AG08395 (cell line): ENCODE data around the gene THTPA.
"Not testable (repeated sequence)": the region's sequence is repeated elsewhere in the genome, so short reads cannot be mapped to it uniquely, and the experiment has no call there.

Source experiments
- DNase-seq: peaks from one replicate; pipeline ENCODE4 v3.0.0; 2012; ENCODE audit warnings: mixed read lengths, low spot score

THTPA gene

GRCh38 chr14:23583761-23584526 lies 27.9 kb downstream of the THTPA start:
- not testable (repeated sequence) for DNase-seq

DNA sequence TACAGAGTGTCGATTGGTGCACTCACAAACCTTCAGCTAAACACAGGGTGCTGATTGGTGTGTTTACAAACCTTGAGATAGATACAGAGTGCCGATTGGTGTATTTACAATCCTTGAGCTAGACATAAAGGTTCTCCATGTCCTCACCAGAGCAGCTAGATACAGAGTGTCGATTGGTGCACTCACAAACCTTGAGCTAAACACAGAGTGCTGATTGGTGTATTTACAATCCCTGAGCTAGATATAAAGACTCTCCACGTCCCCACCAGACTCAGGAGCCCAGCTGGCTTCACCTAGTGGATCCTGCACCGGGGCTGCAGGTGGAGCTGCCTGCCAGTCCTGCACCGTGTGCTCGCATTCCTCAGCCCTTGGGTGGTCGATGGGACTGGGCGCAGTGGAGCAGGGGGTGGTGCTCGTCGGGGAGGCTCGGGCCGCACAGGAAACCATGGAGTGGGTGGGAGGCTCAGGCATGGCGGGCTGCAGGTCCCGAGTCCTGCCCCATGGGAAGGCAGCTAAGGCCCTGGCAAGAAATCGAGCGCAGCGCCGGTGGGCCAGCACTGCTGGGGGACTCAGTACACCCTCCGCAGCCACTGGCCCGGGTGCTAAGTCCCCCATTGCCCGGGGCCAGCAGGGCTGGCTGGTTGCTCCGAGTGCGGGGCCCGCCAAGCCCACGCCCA lies 28.6 kb downstream of the THTPA start:
- DNase-seq = not testable (repeated sequence)

DNA sequence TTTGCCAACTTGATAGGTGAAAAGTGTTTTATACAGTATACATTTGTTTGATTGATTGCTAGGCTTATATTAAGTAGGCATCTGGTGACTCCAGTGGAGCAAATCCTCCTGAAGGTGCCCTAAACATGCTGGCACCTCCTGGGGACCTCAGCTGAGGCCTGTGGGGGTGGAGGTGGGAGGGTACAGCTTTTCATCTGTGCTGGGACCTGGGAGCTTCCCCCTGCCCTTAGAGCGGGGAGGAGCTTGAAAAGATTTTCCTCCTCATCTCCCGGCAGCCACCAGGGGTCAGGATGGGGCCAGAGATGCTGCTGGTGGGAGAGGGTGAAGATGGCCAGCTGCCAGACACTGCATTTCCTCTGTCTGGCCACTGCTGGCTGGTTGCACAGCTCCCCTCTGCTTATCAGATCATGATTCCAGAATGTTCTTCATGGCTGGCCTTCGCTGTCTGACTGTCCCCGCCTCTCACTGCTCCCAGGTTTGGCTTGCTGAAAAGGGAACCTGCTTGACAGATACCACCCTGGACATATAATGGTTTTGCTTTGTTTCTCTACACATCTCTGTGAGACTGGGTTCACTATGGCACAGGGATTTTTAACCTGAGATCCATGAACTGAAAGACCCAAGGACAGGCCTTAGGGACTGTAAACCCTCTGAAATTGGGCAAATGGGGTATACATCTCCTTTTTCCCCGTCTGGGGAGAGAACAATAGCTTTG lies 33.0 kb downstream of the THTPA start:
- peak; percentile 88 for DNase-seq

- DNase-seq = no peak
Observed at GRCh38 chr14:23589606-23590005, 33.5 kb downstream of the THTPA start.

DNA sequence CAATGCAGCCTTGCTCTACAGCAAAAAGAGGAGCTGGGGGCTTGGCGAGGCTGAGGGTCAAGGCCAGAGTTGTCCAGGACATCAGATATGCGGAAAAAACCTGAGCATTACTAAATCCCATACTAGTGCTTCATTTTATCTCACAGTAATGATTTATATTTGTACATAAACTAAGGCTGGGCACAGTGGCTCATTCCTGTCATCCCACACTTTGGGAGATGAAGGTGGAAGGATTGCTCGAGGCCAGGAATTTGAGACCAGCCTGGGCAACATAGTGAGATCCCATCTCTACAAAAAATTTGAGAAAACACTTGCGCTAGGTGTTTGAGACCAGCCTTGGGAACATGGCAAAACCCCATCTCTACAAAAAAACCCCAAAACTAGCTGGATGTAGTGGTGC lies 34.1 kb downstream of the THTPA start:
- no peak for DNase-seq

DNA sequence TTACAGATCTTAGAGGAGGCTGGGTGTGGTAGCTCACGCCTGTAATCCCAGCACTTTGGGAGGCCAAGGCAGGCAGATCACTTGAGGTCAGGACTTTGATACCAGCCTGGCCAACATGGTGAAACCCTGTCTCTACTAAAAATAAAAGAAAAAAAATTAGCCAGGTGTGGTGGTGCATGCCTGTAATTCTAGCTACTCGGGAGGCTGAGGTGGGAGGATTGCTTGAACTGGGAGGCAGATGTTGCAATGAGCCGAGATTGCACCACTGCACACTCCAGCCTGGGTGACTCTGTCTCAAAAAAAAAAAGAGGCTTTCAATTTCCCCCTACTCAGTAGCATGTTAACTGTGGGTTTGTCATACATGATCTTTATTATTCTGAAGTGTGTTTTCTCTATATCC lies 38.1 kb downstream of the THTPA start:
- not testable (repeated sequence) for DNase-seq

DNA sequence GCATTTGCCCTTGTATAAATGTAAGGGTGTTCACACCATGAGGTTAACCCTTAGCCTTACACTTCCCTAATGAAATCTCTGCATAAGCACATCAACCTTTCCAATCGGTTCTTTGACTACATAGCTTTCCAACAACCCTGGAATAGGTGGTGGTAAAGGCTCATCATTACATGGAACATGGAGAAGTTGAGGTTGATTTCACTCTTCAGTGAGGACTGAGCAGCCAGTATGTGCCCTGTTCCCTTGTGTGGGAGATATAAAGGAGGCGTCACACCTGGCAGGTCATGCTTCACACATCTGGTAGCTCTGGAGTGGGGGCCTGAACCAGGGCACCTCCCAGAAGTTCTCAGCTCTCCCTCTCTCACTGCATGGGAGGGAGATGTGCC lies 44.2 kb downstream of the THTPA start:
- DNase-seq = no peak

GRCh38 chr14:23600806-23601205 lies 44.7 kb downstream of the THTPA start:
- DNase-seq = no peak

DNA sequence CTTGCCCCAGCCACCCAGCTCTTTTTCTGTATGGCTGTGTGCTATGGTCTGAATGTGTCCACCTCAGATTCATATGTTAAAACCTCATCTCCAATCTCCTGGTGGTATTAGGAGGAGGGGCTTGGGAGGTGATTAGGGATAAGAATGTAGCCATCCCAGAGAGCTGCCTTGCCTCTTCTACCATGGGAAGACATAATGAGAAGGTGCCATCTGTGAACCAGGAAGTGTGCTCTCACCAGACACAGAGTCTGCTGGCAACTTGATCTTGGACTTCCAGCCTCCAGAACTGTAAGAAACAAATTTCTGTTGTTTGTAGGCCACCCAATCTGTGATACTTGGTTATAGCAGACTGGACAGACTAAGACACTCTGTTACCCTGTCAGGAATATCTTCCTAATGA lies 45.4 kb downstream of the THTPA start:
- no peak for DNase-seq

DNA sequence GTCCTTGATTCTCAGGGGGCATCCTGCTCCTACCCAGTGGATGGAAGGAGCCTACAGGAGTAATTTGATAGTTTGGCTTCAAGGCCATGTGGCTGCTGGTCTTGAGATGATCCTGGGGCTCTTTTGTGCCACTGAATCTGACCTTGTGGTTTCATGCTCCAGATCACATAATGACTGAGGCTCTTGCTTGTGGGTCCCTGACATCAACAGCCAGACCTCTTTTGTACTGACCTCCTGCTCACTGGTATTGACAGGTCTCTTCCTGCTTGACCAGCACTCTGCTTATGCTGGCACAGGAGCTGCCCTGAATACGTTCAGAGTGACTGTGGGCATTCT lies 45.7 kb downstream of the THTPA start:
- DNase-seq = no peak

DNA sequence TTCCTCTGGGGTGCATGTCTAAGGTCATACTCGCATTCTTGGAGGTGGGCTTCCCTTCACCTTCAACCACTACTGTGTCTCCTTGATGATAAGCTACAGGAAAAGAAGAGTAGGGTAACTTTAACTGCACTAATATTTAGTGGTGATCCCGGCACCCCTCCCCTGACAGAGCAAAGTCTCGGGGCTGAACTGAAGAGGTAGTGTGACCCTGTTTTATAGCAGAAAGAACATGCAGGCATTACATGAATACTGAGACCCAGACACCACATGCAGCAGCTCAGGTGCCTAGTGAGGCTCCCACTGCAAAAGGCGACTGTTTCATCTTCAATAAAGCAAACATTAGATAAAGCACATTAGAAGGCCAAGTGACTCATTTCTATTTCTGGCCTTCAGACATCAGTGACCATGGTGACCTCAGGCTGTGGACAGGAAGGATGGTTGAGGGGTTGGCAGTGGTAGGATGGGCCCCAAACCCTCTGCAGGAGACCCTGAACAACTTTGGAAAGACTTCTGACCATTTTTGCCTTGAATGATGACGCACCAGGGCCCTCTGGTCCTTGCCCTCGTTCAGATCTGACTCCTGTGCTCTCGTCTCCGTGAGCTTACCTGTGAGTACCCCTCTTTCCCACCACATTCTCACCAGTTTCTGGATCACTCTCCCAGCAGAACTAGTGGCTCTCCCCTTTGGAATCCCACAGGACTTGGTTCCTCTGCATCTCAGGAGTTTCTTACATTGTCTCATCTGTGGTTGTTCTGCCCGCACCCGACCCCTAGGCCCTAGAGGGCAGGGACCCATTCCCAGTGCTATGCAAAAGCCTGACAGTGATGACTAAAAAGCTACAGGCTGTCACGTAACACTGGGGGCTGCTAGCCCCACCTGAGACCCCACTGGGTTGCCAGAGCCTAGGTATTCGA lies 46.4 kb downstream of the THTPA start:
- no peak for DNase-seq

GRCh38 chr14:23603103-23603502 lies 47.0 kb downstream of the THTPA start:
- no peak for DNase-seq

- no peak for DNase-seq
Observed at GRCh38 chr14:23604148-23604547, 48.1 kb downstream of the THTPA start.

GRCh38 chr14:23604675-23605170 lies 48.7 kb downstream of the THTPA start:
- DNase-seq = no peak

DNA sequence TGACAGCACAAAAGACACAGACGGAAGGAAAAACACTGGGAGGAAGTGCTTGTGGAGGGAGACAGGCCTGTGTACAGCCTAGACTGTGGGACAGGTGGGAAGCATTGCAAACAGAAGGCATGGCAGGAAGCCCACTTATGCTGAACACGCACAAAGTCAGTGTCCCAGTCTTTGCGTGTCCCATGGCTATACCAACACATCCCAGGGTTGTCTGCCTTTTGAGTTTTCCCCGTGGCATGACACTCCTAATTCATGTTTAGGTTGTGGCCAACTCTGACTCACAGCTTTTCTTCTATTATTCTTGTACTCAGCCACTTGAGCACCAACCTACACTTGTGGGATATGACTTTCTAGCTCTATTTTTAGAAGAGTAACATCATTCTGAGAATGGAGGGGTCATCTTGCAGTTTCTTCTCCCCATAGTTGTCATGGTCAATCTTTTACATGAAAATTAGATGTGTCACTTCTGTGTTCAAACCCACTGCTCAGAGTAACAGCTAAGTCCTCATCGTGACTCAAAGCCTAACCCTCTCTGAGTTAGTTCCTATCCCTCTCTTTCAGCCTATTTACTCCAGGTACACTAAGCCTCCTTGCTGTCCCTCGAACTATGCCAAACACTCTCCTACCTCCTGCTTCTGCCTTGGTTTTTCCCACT lies 50.0 kb downstream of the THTPA start:
- DNase-seq = peak; percentile 7

- DNase-seq = no peak
Observed at GRCh38 chr14:23608454-23608853, 52.4 kb downstream of the THTPA start.

GRCh38 chr14:23609001-23609400 lies 52.9 kb downstream of the THTPA start:
- DNase-seq = no peak

DNA sequence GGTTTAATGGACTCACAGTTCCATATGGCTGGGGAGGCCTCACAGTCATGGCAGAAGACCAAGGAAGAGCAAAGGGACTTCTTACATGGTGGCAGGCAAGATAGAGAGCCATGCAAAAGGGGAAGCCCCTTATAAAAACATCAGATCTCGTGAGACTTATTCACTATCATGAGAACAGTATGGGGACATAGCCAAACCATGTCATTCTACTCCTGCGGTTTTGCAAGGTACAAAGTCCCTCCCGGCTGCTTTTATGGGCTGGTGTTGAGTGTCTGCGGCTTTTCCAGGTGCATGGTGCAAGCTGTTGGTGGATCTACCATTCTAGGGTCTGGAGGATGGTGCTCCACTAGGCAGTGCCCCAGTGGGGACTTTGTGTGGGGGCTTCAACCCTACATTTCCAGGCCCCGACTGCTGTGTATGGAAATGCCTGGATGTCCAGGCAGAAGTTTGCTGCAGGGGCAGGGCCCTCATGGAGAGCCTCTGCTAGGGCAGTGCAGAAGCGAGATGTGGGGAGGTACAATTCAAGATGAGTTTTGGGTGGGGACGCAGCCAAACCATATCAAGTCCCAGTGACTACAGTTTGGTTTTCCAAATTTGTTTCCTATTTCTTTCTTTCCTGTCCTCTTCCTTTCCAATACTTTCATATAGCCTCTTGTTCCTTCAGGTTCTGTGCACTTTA lies 53.5 kb downstream of the THTPA start:
- DNase-seq = not testable (repeated sequence)
